GM12878 (cell line): ENCODE measurements around the gene HMX2. TPM values are rescaled to one million over a fixed set of nuclear protein-coding genes. Genes with fewer than 3 reads are reported as not detected.
A peak's percentile ranks its signal among the peaks of the same experiment; 100 is the strongest.

Source experiments
- ATAC-seq: fragments of 200-7000 bp; cut with Tn5 transposase; 3 replicates; pipeline ENCODE4 v1.9.1; 2020; ENCODE audit warnings: mild to moderate bottlenecking, moderate library complexity
- BruUV-seq: library from RNA; stranded (reverse); fragments of 400-500 nt; replicated peaks from 2 replicates; lab custom pipeline; 2021; lab: Mats Ljungman, UMichigan
- CTCF ChIA-PET: fragments of 300-600 bp; sonication (Branson Sonifier 250); formaldehyde crosslinking; extraction: SDS; loops from one replicate; lab custom pipeline; 2021; ENCODE audit warnings: inconsistent platforms; lab: Yijun Ruan, JAX
- POLR2A ChIA-PET: fragments of 350-600 bp; formaldehyde crosslinking; extraction: SDS; loops from one replicate; lab custom pipeline; 2021; ENCODE audit warnings: inconsistent platforms; lab: Charles Lee
- RAD21 ChIA-PET: fragments of 300-600 bp; sonication (Branson Sonifier 250); formaldehyde crosslinking; loops from one replicate; lab custom pipeline; 2023; ENCODE audit warnings: antibody characterized with exemption; ENCODE audit not compliant: unreplicated experiment; lab: Charles Lee
- SMC1A ChIA-PET: fragments of 300-600 bp; sonication (Branson Sonifier 250); formaldehyde crosslinking; loops from one replicate; lab custom pipeline; 2023; ENCODE audit not compliant: unreplicated experiment, uncharacterized antibody; lab: Charles Lee
- DNase-seq: peaks from one replicate; pipeline ENCODE4 v3.0.0-alpha.2; 2011; ENCODE audit warnings: low read depth, low spot score
- FAIRE-seq: peaks from 3 replicates; lab custom pipeline; 2011; peaks lifted over from hg19 to GRCh38; lab: Jason Lieb, UNC
- H2AFZ ChIP-seq: 2 replicates; pipeline ENCODE4 v1.6.0; 2011; ENCODE audit warnings: low read depth, low read length, control low read depth; ENCODE audit not compliant: control insufficient read depth
- H3K27ac ChIP-seq: 2 replicates; pipeline ENCODE4 v1.5.1; 2011; ENCODE audit warnings: control low read depth; ENCODE audit not compliant: control insufficient read depth, insufficient read depth
- H3K27me3 ChIP-seq, 2 experiments: replicated peaks in 1 of 2; 2 replicates each; pipeline versions ENCODE4 v1.6.0 to v1.6.1; 2011; ENCODE audit warnings: low read length in 1 of 2; ENCODE audit not compliant: control insufficient read depth in 2 of 2, insufficient read depth in 2 of 2
- H3K36me3 ChIP-seq, 2 experiments: 2 replicates each; pipeline ENCODE4 v1.5.1; 2011; ENCODE audit warnings: low read length in 1 of 2; ENCODE audit not compliant: control insufficient read depth in 2 of 2, insufficient read depth in 2 of 2
- H3K4me1 ChIP-seq: 2 replicates; pipeline ENCODE4 v1.6.1; 2011; ENCODE audit warnings: mild to moderate bottlenecking, low read length, moderate library complexity, mixed read lengths; ENCODE audit not compliant: control insufficient read depth, insufficient read depth
- H3K4me2 ChIP-seq: 2 replicates; pipeline ENCODE4 v1.6.0; 2011; ENCODE audit warnings: control low read depth; ENCODE audit not compliant: control insufficient read depth, insufficient read depth
- H3K4me3 ChIP-seq: fragments of 200-600 bp; sonication (generic); 2 replicates; pipeline ENCODE4 v1.5.1; 2016
- H3K79me2 ChIP-seq: 2 replicates; pipeline ENCODE4 v1.6.0; 2011; ENCODE audit warnings: low read length; ENCODE audit not compliant: control insufficient read depth, insufficient read depth
- H3K9ac ChIP-seq: 2 replicates; pipeline ENCODE4 v1.8.0; 2011; ENCODE audit warnings: low read length, control low read depth, mixed read lengths; ENCODE audit not compliant: control insufficient read depth, insufficient read depth
- H3K9me3 ChIP-seq: replicated peaks from 3 replicates; pipeline ENCODE4 v1.5.1; 2011; ENCODE audit warnings: mild to moderate bottlenecking, low read length; ENCODE audit not compliant: control insufficient read depth, insufficient read depth
- H4K20me1 ChIP-seq: 2 replicates; pipeline ENCODE4 v1.6.0; 2011; ENCODE audit not compliant: control insufficient read depth, insufficient read depth
- EGR1 ChIP-seq, 2 experiments: IDR thresholded peaks; 1 replicate in 1 of 2; 2 replicates in 1 of 2; pipeline ENCODE4 v1.6.1; 2011 to 2012; ENCODE audit warnings: low read depth in 2 of 2, low read length in 2 of 2, borderline replicate concordance in 1 of 2, mild to moderate bottlenecking in 1 of 2, moderate library complexity in 1 of 2
- MEF2A ChIP-seq: IDR thresholded peaks from 2 replicates; pipeline ENCODE4 v1.6.1; 2011; ENCODE audit warnings: low read depth, mild to moderate bottlenecking, low read length, moderate library complexity; ENCODE audit not compliant: insufficient read depth
- NFYA ChIP-seq: IDR thresholded peaks from 2 replicates; pipeline ENCODE4 v1.6.1; 2011; ENCODE audit warnings: low read depth, mild to moderate bottlenecking, low read length, improper control_type of control experiment, borderline replicate concordance
- RAD51 ChIP-seq: fragments of 450-650 bp; IDR thresholded peaks from 2 replicates; pipeline ENCODE4 v1.6.1; 2016; ENCODE audit warnings: moderate library complexity, mild to moderate bottlenecking, inconsistent platforms
- RB1 ChIP-seq: fragments of 450-650 bp; formaldehyde crosslinking; IDR thresholded peaks from 2 replicates; pipeline ENCODE4 v1.6.1; 2017; ENCODE audit warnings: mild to moderate bottlenecking, borderline replicate concordance
- SIN3A ChIP-seq: IDR thresholded peaks from 2 replicates; pipeline ENCODE4 v1.6.1; 2012; ENCODE audit warnings: low read depth, low read length, improper control_type of control experiment
- SUZ12 ChIP-seq: fragments of 200-600 bp; sonication (generic); IDR thresholded peaks from one replicate; pipeline ENCODE4 v1.6.1; 2018; ENCODE audit warnings: antibody characterized with exemption, mild to moderate bottlenecking; ENCODE audit not compliant: unreplicated experiment
- WRNIP1 ChIP-seq: IDR thresholded peaks from 2 replicates; pipeline ENCODE4 v1.6.1; 2011; ENCODE audit warnings: low read depth, low read length, improper control_type of control experiment, borderline replicate concordance
- YY1 ChIP-seq: IDR thresholded peaks from 2 replicates; pipeline ENCODE4 v1.6.1; 2011; ENCODE audit warnings: low read depth, mild to moderate bottlenecking, low read length
- WGBS: methylation state at CpG from one replicate; pipeline ENCODE4 v1.1.6; 2016; ENCODE audit warnings: low lambda C conversion rate; ENCODE audit not compliant: insufficient replicate concordance, insufficient coverage; ENCODE audit errors: missing lambda C conversion rate; 5-methylcytosine and 5-hydroxymethylcytosine counted together
- in situ Hi-C: fragments of 300-500 bp; cut with MboI; formaldehyde crosslinking; loops from 9 replicates; pipeline ENCODE4 v1.14.3; 2018; ENCODE audit warnings: mixed read lengths
- intact Hi-C: fragments of 100-400 bp; cut with micrococcal nuclease; formaldehyde crosslinking; loops from one replicate; pipeline ENCODE4 v1.14.2; 2022; ENCODE audit not compliant: unreplicated experiment
- polyA plus RNA-seq, 11 experiments: library from polyadenylated mRNA; depleted of rRNA in 4 of 11; unstranded in 6 of 11; stranded (reverse) in 5 of 11; fragments of >200 nt; fragmentation: Nextera tagmentation in 4 of 11; fragmentation: Illumina TruSeq in 1 of 11; extraction: Ambion mirVana in 4 of 11; extraction: Trizol in 1 of 11; gene quantifications; 1 replicate in 1 of 11; 2 replicates in 10 of 11; pipeline versions ENCODE4 v1.2.1 to v1.2.3, GENCODE V29; 2011 to 2016; ENCODE audit warnings: inconsistent platforms in 2 of 11, missing spikeins in 2 of 11, low read depth in 1 of 11
- total RNA-seq, 4 experiments: library from RNA; depleted of rRNA in 3 of 4; stranded (reverse); fragments of >200 nt in 3 of 4; fragmentation: Illumina TruSeq in 1 of 4; extraction: Trizol in 1 of 4; gene quantifications; 2 replicates each; pipeline versions ENCODE4 v1.2.1 to v1.2.3, GENCODE V29; 2013 to 2021
- TF ChIP-seq, protein P1 (sequence below): IDR thresholded peaks from 2 replicates; pipeline ENCODE4 v1.6.1; 2012; ENCODE audit warnings: improper control_type of control experiment, low read depth, low read length; ENCODE audit not compliant: insufficient replicate concordance

HMX2 gene
- total and polyA plus RNA-seq, 10 of the 15 experiments (the other 5 are each of a cell fraction or from before 2014, with no cell fraction given) = 1.4 to 31.3 (median 16.8) TPM; not detected in 1

DNA sequence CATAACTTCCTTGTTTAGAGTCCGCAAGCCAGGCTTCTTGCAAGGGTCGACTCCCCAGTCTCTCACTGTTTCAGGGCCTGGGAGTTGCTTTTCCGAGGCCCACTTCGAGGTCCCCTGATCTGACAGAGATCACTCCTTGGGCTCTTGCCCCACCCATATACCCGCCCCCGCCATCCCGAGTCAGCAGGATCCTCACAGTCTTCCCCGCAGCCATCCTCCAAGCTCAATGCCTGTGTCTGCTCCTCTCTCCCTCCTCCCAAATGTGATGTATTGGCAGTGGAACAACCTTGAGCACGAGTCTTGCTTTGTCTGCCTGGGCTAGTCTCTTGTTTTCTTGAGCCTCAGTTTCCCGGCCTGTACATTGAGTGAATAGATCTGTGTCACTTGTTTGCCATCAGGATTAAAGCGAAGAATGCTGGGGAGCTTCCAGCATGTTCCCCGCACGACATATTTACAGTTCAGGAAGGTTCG, 2.4 kb upstream of the HMX2 start:
- no peak overlapping the region for H2AFZ ChIP-seq
- RAD21 ChIA-PET = interaction anchor here (0.8 to 1.3 kb wide), 2 partner anchors 235 to 256 kb away, joined by 3 read pairs; no protein-coding TSS in a partner anchor
- peaks cover 5% of the 10 kb centered on the region; the same call in 1 of the 2 replicates for H3K4me1 ChIP-seq
- no peak for TF ChIP-seq RB1
- TF ChIP-seq EGR1 (IDR thresholded peaks at IDR 0.05; ENCODE audit: borderline replicate concordance in 1 of 2, low read depth in 2 of 2, low read length in 2 of 2) = 0 out of 3 replicates have a peak, but pooled peaks of 1 of the 2 experiments have one; percentile 19
- intact Hi-C loops (no loop called here), in situ Hi-C loops (no loop called here)
- FAIRE-seq = no peak
- WGBS = 21% methylated on average over 14 of the region's 14 CpGs
- H3K79me2 ChIP-seq = peaks cover 22% of the 10 kb centered on the region
- H3K4me3 ChIP-seq = no peak overlapping the region
- no peaks in the 10 kb centered on the region for H3K36me3 ChIP-seq
- H3K9me3 ChIP-seq = peaks cover 1% of the 10 kb centered on the region; the same call in 2 of the 3 replicates
- CTCF ChIA-PET = interaction anchor here (0.6 kb wide), 1 partner anchor 127 kb away, joined by 3 read pairs; no protein-coding TSS in a partner anchor
- POLR2A ChIA-PET = no interaction called here
- SMC1A ChIA-PET = no interaction called here
- H3K9ac ChIP-seq = no peak overlapping the region
- H3K27me3 ChIP-seq = peaks cover 35 to 43% of the 10 kb centered on the region in 2 experiments
- DNase-seq = no peak
- BruUV-seq = no TSS peak
- no peak for ATAC-seq
- H3K4me2 ChIP-seq = peak overlapping the region; percentile 47; the same call in 1 of the 2 replicates
- no peak overlapping the region for H3K27ac ChIP-seq
- no peaks in the 10 kb centered on the region for H4K20me1 ChIP-seq

DNA sequence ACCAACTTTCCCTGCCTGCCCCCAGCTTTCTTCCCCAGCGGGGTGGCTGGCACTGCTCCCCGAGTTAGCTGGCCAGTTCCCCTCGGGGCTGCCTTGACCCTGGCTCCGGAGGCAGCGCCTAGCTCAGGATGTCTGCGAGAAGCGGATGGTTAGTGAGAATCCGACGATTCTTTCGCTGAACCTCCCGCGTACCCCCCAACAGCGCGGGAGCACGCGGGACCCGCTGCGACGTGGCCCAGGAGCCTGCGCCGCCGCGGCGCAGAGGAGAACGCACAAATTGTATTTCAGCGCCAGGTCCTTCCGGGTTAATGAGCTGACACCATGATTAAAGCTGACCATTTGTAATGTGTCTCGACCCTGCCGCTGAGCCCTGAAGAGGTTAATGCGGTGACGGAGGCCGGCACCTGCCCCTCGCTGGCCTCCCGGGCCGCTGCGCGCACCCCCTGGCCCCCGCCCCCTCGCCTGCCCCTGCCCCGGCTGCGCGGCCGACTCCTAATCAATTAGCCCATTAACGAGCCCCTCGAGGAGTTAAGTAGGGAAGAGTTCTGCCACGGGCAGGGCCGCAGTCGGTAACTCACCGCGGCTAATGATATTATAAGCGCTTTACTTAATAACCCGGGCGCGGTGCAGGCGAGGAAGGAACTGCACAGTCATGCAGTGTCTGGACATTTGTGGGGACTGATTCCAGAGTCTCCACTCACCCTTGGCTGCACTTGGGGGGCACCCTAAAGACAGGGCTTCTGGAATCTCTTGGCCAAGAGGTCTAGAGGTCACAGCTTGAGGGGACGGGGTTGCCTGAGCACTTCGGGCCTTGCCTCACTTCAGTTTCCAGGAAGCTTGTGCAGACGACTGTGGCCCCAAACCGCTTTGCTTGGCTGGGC, 1.7 kb upstream of the HMX2 start:
- Histone ChIP-seq H3K27ac (no peak overlapping the region), H3K9ac (no peak overlapping the region), H4K20me1 (no peaks in the 10 kb centered on the region), H3K79me2 (peaks cover 27% of the 10 kb centered on the region), H3K4me3 (no peak overlapping the region), H2AFZ (no peak overlapping the region), H3K36me3 (no peaks in the 10 kb centered on the region), H3K9me3 (peaks cover 1% of the 10 kb centered on the region; the same call in 2 of the 3 replicates), H3K27me3 (peaks cover 32 to 39% of the 10 kb centered on the region in 2 experiments), H3K4me1 (peaks cover 12% of the 10 kb centered on the region), H3K4me2 (peak overlapping the region; percentile 47; the same call in 1 of the 2 replicates)
- ChIA-PET POLR2A (no interaction called here), CTCF (no interaction called here), RAD21 (interaction anchor here (0.8 kb wide), 1 partner anchor 255 kb away, joined by 3 read pairs; no protein-coding TSS in a partner anchor), SMC1A (no interaction called here)
- no TSS peak for BruUV-seq
- 30% methylated on average over 41 of the region's 59 CpGs for WGBS
- in situ Hi-C loops (no loop called here), intact Hi-C loops (no loop called here)
- FAIRE-seq (no peak), ATAC-seq (no peak), DNase-seq (no peak)
- TF ChIP-seq RAD51 = no peak
- no peak for TF ChIP-seq SIN3A
- no peak for TF ChIP-seq NFYA
- no peak for TF ChIP-seq WRNIP1
- TF ChIP-seq, protein P1, sequence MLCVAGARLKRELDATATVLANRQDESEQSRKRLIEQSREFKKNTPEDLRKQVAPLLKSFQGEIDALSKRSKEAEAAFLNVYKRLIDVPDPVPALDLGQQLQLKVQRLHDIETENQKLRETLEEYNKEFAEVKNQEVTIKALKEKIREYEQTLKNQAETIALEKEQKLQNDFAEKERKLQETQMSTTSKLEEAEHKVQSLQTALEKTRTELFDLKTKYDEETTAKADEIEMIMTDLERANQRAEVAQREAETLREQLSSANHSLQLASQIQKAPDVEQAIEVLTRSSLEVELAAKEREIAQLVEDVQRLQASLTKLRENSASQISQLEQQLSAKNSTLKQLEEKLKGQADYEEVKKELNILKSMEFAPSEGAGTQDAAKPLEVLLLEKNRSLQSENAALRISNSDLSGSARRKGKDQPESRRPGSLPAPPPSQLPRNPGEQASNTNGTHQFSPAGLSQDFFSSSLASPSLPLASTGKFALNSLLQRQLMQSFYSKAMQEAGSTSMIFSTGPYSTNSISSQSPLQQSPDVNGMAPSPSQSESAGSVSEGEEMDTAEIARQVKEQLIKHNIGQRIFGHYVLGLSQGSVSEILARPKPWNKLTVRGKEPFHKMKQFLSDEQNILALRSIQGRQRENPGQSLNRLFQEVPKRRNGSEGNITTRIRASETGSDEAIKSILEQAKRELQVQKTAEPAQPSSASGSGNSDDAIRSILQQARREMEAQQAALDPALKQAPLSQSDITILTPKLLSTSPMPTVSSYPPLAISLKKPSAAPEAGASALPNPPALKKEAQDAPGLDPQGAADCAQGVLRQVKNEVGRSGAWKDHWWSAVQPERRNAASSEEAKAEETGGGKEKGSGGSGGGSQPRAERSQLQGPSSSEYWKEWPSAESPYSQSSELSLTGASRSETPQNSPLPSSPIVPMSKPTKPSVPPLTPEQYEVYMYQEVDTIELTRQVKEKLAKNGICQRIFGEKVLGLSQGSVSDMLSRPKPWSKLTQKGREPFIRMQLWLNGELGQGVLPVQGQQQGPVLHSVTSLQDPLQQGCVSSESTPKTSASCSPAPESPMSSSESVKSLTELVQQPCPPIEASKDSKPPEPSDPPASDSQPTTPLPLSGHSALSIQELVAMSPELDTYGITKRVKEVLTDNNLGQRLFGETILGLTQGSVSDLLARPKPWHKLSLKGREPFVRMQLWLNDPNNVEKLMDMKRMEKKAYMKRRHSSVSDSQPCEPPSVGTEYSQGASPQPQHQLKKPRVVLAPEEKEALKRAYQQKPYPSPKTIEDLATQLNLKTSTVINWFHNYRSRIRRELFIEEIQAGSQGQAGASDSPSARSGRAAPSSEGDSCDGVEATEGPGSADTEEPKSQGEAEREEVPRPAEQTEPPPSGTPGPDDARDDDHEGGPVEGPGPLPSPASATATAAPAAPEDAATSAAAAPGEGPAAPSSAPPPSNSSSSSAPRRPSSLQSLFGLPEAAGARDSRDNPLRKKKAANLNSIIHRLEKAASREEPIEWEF = no peak
- TF ChIP-seq MEF2A = no peak
- no peak for TF ChIP-seq YY1
- TF ChIP-seq SUZ12 = no peak
